Stomach (tissue), 4 donors: ENCODE data around the gene XRN1.

Experiments used
- EP300 ChIP-seq: sonication (generic); formaldehyde crosslinking; IDR thresholded peaks from one replicate; pipeline ENCODE4 v1.6.1; 2017; ENCODE audit warnings: antibody characterized with exemption
- POLR2A ChIP-seq, 4 donors: fragments of 450-650 bp; IDR thresholded peaks; one replicate each; pipeline ENCODE4 v1.6.1; 2016; ENCODE audit warnings: antibody characterized with exemption in 4 of 4, control low read depth in 2 of 4, mild to moderate bottlenecking in 1 of 4, moderate library complexity in 1 of 4
- POLR2AphosphoS5 ChIP-seq, 3 donors: sonication (generic); formaldehyde crosslinking; IDR thresholded peaks; one replicate each; pipeline ENCODE4 v1.6.1; 2016; ENCODE audit warnings: antibody characterized with exemption in 3 of 3
- TF ChIP-seq, protein P1 (sequence below), 7 experiments: fragments of 450-650 bp in 4 of 7; fragments of 200-600 bp in 3 of 7; sonication (generic) in 3 of 7; IDR thresholded peaks; one replicate each; pipeline ENCODE4 v1.5.1; 2016 to 2019; ENCODE audit warnings: antibody characterized with exemption in 7 of 7, control low read depth in 2 of 7, mild to moderate bottlenecking in 1 of 7

DNA sequence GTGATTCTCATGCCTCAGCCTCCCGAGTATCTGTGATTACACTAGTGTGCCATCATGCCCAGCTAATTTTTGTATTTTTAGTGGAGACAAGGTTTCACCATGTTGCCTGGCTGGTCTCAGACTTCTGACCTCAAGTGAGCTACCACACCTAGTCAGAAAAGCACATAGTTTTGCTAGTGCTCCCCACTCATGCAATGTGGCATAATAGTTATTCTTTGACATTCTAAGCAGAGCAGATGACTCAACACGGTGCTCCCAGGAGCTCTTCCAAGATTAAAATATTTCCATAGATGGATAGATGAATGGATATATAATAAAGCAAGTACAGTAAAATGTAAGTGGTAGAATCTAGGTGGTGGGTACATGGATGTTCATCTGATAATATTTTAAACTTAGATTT is 169.4 kb downstream of the XRN1 start:
- TF ChIP-seq POLR2A (IDR thresholded peaks at IDR 0.05) (no peak), EP300 (no peak), POLR2AphosphoS5 (IDR thresholded peaks at IDR 0.05) (no peak)
- TF ChIP-seq, protein P1, sequence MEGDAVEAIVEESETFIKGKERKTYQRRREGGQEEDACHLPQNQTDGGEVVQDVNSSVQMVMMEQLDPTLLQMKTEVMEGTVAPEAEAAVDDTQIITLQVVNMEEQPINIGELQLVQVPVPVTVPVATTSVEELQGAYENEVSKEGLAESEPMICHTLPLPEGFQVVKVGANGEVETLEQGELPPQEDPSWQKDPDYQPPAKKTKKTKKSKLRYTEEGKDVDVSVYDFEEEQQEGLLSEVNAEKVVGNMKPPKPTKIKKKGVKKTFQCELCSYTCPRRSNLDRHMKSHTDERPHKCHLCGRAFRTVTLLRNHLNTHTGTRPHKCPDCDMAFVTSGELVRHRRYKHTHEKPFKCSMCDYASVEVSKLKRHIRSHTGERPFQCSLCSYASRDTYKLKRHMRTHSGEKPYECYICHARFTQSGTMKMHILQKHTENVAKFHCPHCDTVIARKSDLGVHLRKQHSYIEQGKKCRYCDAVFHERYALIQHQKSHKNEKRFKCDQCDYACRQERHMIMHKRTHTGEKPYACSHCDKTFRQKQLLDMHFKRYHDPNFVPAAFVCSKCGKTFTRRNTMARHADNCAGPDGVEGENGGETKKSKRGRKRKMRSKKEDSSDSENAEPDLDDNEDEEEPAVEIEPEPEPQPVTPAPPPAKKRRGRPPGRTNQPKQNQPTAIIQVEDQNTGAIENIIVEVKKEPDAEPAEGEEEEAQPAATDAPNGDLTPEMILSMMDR (IDR thresholded peaks at IDR 0.05) = no peak
